Activated CD4-positive, alpha-beta memory T cell treated with anti-CD3 and anti-CD28 coated beads for 36 hours (primary cell): ENCODE measurements around the gene POM121. TPM values are rescaled to one million over a fixed set of nuclear protein-coding genes. Genes with fewer than 3 reads are reported as not detected.
A peak's percentile ranks its signal among the peaks of the same experiment; 100 is the strongest.
"Not testable (repeated sequence)": the region's sequence is repeated elsewhere in the genome, so short reads cannot be mapped to it uniquely, and the experiment has no call there.

ENCODE experiments used
- CTCF ChIA-PET: fragments of 350-600 bp; sonication (Branson Sonifier 250); formaldehyde crosslinking; loops from one replicate; lab custom pipeline; 2021; ENCODE audit warnings: antibody characterized with exemption, inconsistent platforms; lab: Charles Lee
- POLR2A ChIA-PET: fragments of 350-600 bp; sonication (Branson Sonifier 250); formaldehyde crosslinking; loops from one replicate; lab custom pipeline; 2021; ENCODE audit warnings: antibody characterized with exemption; lab: Charles Lee
- DNase-seq: peaks from one replicate; pipeline ENCODE4 v3.0.0-alpha.2; 2020
- H3K27ac Mint-ChIP-seq: one replicate; pipeline ENCODE4 v1.8.0; 2021; ENCODE audit warnings: mixed read lengths
- H3K27me3 Mint-ChIP-seq: one replicate; pipeline ENCODE4 v1.8.0; 2021; ENCODE audit warnings: mixed read lengths
- H3K36me3 Mint-ChIP-seq: one replicate; pipeline ENCODE4 v1.8.0; 2021; ENCODE audit warnings: mixed read lengths
- H3K4me1 Mint-ChIP-seq: one replicate; pipeline ENCODE4 v1.8.0; 2021; ENCODE audit warnings: low read depth, mixed read lengths
- H3K4me3 Mint-ChIP-seq: one replicate; pipeline ENCODE4 v1.8.0; 2021; ENCODE audit warnings: mild to moderate bottlenecking, mixed read lengths
- H3K9me3 Mint-ChIP-seq: one replicate; pipeline ENCODE4 v1.8.0; 2021; ENCODE audit warnings: mixed read lengths
- intact Hi-C: fragments of 100-400 bp; cut with micrococcal nuclease; formaldehyde crosslinking; loops from one replicate; pipeline ENCODE4 v1.15.1; 2023
- total RNA-seq, 2 experiments: library from RNA; stranded (reverse); gene quantifications; one replicate each; pipeline ENCODE4 v1.2.3, GENCODE V29; 2021

Gene POM121
- total RNA-seq, 2 experiments from 2014 or later: 46.4 to 49.5 TPM

DNA sequence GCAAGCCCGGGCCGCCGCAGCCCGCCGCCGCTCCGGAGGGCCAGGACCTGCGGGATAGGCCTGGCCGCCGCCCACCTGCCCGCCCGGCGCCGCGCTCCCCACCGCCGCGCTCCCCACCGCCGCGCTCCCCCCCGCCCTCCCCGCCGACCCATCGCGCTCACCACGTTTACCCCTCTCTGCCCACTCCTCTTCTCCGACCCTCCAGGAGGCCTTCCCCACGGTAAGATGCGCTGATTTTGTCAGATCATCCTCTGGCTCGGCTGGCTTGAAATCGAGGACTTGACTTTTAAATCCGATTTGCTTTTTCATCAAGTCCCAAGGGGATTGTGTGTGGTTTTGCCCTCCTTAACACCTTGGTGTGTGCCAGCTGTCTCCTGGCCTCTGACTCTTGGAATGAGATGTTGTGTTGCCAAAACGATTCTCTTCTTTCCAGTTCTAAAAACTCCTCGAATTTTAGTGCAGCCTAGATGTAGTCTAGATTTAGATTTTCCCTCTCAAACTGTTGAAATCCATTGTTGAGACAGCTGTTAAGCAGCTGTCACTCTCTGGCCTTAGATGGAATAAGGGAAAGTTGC, 738 bp downstream of the POM121 start:
- Mint-ChIP-seq H3K27me3 (no peaks in the 10 kb centered on the region), H3K9me3 (no peaks in the 10 kb centered on the region), H3K36me3 (peaks cover 47% of the 10 kb centered on the region), H3K4me3 (peak overlapping the region; percentile 94), H3K27ac (peak overlapping the region; percentile 84), H3K4me1 (peaks cover 23% of the 10 kb centered on the region)
- intact Hi-C loops: no loop called here
- ChIA-PET CTCF (no interaction called here), POLR2A (no interaction called here)
- no peak for DNase-seq

DNA sequence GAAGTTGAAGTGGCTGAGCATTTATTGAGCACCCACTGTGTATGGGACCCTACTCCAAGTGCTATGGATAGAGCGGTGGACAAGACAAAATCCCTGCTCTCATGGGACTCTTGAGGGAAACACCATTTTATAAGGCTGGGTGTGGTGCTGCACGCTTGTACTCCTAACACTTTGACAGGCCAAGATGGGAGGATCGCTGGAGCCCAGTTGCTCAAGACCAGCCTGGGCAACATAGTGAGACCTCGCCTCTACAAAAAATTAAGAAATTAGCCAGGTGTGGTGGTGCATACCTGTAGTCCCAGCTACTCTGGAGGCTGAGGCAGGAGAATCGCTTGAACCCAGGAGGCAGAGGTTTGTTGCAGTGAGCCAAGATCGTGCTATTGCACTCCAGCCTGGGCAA, 2.9 kb downstream of the POM121 start:
- H3K27ac Mint-ChIP-seq, H3K9me3 Mint-ChIP-seq, CTCF ChIA-PET, POLR2A ChIA-PET, H3K27me3 Mint-ChIP-seq, H3K4me3 Mint-ChIP-seq, intact Hi-C loops, DNase-seq: not testable (repeated sequence)
- H3K4me1 Mint-ChIP-seq: peaks cover 23% of the 10 kb centered on the region
- peaks cover 46% of the 10 kb centered on the region for H3K36me3 Mint-ChIP-seq

DNA sequence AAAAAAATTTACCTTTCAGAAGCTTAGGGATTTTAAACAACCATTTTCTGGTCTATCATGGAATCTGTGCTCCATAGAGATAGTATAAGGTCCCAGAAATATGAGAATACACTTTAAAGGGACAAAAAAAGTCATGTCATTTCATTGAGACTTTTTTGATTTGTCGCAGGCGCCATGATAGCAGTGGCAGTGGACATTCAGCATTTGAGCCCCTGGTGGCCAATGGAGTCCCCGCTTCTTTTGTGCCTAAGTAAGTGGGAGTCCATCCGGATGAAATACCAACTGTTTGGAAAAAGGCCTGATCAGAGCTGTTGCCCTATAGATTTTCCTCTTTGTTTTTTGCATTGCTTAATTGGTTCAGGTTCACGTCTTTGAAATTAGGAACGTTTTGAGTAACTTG, 3.3 kb downstream of the POM121 start:
- H3K9me3 Mint-ChIP-seq, H3K27ac Mint-ChIP-seq, intact Hi-C loops, CTCF ChIA-PET, POLR2A ChIA-PET, H3K27me3 Mint-ChIP-seq, H3K4me3 Mint-ChIP-seq, DNase-seq: not testable (repeated sequence)
- peaks cover 23% of the 10 kb centered on the region for H3K4me1 Mint-ChIP-seq
- peaks cover 46% of the 10 kb centered on the region for H3K36me3 Mint-ChIP-seq

DNA sequence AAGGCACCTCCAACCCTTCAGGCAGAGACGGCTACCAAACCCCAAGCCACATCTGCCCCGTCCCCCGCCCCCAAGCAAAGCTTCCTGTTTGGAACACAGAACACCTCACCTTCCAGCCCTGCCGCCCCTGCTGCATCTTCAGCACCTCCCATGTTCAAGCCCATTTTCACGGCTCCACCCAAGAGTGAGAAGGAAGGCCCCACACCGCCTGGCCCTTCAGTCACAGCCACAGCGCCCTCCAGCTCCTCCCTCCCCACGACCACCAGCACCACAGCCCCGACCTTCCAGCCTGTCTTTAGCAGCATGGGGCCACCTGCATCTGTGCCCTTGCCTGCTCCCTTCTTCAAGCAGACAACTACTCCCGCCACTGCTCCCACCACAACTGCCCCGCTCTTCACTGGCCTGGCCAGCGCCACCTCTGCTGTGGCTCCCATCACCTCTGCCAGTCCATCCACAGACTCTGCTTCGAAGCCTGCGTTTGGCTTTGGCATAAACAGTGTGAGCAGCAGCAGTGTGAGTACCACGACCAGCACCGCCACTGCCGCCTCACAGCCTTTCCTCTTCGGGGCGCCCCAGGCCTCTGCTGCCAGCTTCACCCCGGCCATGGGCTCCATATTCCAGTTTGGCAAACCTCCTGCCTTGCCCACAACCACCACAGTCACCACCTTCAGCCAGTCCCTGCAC, 17.3 kb downstream of the POM121 start:
- H3K27ac Mint-ChIP-seq, H3K9me3 Mint-ChIP-seq, DNase-seq, POLR2A ChIA-PET, H3K27me3 Mint-ChIP-seq, CTCF ChIA-PET, H3K4me3 Mint-ChIP-seq, intact Hi-C loops, H3K4me1 Mint-ChIP-seq: not testable (repeated sequence)
- H3K36me3 Mint-ChIP-seq: peaks cover 21% of the 10 kb centered on the region

DNA sequence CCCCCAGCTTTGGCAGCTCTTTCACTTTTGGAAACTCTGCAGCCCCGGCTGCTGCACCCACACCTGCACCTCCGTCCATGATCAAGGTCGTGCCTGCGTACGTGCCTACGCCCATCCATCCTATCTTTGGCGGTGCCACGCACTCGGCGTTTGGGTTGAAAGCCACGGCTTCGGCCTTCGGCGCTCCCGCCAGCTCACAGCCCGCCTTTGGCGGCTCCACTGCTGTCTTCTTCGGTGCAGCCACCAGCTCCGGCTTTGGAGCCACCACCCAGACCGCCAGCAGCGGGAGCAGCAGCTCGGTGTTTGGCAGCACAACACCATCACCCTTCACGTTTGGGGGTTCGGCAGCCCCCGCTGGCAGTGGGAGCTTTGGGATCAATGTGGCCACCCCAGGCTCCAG, 18.1 kb downstream of the POM121 start:
- DNase-seq, H3K9me3 Mint-ChIP-seq, H3K27ac Mint-ChIP-seq, intact Hi-C loops, POLR2A ChIA-PET, H3K4me3 Mint-ChIP-seq, CTCF ChIA-PET, H3K4me1 Mint-ChIP-seq, H3K27me3 Mint-ChIP-seq: not testable (repeated sequence)
- peaks cover 21% of the 10 kb centered on the region for H3K36me3 Mint-ChIP-seq

DNA sequence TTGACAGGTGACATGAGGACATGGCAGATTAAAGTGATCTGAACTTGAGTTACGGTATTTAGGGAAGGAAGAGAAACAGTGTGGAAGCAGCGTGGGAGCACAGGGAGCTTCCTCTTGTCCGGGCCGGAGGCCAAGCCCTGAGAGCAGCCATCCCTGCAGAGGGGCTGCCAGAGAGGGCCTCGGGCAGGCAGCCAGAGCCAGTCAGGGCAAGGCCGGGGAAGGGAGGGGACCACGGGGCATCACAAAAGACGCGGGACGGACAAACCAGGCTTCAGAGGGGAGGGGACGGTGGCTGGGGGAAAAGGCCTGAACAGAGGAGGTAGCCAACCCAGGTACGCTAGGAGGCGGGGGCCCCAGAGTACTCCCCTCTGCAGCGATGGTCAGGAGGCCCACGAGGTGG, 20.0 kb downstream of the POM121 start:
- POLR2A ChIA-PET, H3K36me3 Mint-ChIP-seq, H3K27ac Mint-ChIP-seq, CTCF ChIA-PET, H3K4me3 Mint-ChIP-seq, H3K27me3 Mint-ChIP-seq, intact Hi-C loops, H3K9me3 Mint-ChIP-seq, DNase-seq, H3K4me1 Mint-ChIP-seq: not testable (repeated sequence)

DNA sequence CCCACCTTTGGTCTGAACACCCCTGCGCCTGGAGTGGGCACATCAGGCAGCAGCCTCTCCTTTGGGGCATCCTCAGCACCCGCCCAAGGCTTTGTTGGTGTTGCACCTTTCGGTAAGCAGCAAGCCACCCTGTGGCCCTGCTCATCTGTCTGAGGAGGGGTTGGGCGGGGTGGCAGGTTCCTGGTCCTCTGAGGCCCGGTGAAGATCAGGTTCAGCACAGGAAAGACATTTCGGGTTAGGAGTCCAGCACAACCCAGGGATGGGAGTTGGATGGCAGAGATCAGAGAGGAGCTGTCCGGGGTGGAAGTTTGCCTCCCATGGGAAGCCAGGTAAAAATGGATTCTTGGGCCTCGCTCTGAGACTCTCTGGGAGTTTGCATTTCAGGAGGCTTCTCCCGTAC, 20.7 kb downstream of the POM121 start:
- POLR2A ChIA-PET, H3K4me3 Mint-ChIP-seq, H3K36me3 Mint-ChIP-seq, H3K4me1 Mint-ChIP-seq, CTCF ChIA-PET, H3K27ac Mint-ChIP-seq, H3K9me3 Mint-ChIP-seq, DNase-seq, H3K27me3 Mint-ChIP-seq, intact Hi-C loops: not testable (repeated sequence)

DNA sequence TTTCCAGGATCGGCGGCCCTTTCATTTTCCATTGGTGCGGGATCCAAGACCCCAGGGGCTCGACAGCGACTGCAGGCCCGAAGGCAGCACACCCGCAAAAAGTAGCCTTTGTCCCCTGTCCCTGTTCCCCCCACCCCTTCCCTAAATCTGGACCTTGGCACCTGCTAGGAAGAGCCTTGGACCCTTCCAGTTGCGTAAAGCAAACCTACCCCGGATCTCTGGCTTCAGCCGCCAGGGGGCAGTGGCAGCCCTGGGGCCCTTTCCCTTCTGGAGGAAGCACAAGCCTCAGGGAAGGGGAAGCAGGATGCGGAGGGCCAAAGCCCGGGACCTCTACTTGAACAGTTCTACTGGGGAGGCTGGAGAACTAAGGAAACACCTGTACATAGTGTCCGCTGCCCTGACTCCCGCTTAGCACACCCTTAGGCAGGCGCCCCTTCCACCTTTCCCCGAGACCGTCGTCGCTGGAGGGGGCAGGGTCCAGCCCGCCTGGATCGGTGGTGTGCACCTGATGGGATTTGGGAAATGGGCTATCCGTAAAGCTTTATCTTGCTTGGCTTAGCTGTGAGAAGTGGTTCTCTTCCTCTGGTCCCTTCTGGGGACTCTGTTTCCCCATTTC, 21.3 kb downstream of the POM121 start:
- H3K9me3 Mint-ChIP-seq, CTCF ChIA-PET, H3K27ac Mint-ChIP-seq, H3K27me3 Mint-ChIP-seq, intact Hi-C loops, H3K36me3 Mint-ChIP-seq, H3K4me3 Mint-ChIP-seq, DNase-seq, H3K4me1 Mint-ChIP-seq, POLR2A ChIA-PET: not testable (repeated sequence)

DNA sequence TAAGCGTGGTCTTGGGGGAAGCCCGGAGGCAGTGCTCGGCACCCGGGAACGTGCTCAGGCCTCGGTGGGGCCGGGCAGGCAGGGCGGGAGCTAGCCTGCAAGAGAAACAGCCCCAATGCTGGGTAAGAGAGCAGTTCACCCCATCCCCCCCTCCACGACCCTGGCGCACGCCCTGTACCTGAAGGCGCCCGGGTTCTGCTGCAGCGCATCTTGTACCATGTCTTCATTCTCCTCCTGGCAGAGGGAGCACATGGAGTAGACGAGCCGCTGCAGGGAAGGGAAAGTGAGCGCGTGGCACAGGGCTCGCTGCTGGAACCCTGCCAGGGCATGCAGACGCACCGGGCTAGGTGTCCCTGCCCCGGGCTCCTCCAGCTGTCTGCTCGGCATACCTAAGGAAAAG, 23.8 kb downstream of the POM121 start:
- intact Hi-C loops, H3K36me3 Mint-ChIP-seq, H3K4me3 Mint-ChIP-seq, POLR2A ChIA-PET, CTCF ChIA-PET, H3K4me1 Mint-ChIP-seq, DNase-seq, H3K9me3 Mint-ChIP-seq, H3K27me3 Mint-ChIP-seq, H3K27ac Mint-ChIP-seq: not testable (repeated sequence)

DNA sequence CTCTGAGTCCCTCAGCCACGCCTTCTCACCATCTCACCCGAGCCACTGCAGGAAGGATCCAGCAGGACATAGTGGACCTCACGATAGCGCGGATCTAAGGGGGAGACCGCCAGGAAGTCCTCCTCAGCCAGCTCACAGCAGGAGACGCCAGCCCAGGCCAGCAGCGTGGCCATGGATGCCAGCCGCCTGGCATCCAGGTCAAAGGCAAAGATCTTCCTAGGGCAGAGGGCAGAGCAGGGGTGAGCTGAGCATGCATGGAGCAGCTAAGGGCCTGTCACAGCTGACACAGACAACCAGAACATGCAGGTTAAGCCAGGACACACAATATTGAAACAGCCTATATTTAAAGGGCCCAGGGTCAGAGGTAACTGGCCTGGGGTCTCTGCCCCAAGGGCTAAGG, 24.4 kb downstream of the POM121 start:
- H3K27me3 Mint-ChIP-seq, H3K4me3 Mint-ChIP-seq, intact Hi-C loops, DNase-seq, H3K9me3 Mint-ChIP-seq, POLR2A ChIA-PET, H3K4me1 Mint-ChIP-seq, H3K27ac Mint-ChIP-seq, CTCF ChIA-PET, H3K36me3 Mint-ChIP-seq: not testable (repeated sequence)

DNA sequence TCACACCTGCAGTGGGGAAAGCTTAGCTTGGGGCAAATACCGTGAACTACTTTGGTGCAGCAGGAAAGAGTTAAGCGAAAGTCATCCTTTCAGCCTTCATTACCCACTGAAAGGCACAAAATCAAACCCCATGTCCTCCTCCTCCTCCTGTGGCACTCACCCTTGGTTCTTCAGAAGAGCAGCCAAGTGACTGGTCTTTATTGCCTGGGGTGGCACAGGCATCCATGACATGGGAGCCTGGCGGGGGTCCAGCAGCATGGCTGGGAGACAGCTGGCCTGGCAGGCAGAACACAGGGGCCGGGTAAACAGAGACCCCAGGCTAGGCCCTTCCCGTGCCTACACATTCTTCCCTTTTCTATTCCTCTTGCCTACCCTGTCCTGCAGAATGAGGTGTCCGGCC, 24.8 kb downstream of the POM121 start:
- not testable (repeated sequence) for H3K27ac Mint-ChIP-seq, H3K4me3 Mint-ChIP-seq, H3K9me3 Mint-ChIP-seq

DNA sequence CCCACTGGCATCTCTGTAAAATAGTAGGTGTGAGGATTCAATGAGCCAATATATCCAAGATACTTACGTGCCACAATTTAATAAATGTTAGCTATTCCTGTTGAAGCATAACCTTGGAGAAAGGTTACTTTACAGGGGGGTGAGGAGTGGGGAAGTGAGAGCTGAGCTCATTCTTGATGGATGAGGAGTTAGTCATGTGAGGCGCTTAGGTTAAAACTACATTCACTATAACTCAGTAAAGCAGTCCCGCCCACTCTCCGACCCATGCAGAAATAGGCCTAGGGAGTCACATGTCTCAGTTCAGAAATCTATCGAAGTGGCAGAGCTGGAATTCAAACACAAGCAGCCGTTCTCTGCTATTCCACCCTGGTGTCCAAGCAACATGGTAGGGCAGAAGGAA, 25.5 kb downstream of the POM121 start:
- H3K27ac Mint-ChIP-seq, DNase-seq, H3K36me3 Mint-ChIP-seq, H3K27me3 Mint-ChIP-seq, H3K4me1 Mint-ChIP-seq, intact Hi-C loops, POLR2A ChIA-PET, H3K9me3 Mint-ChIP-seq, H3K4me3 Mint-ChIP-seq, CTCF ChIA-PET: not testable (repeated sequence)

More for the DNA sequence above, 24.8 kb downstream of the POM121 start:
- H3K36me3 Mint-ChIP-seq, CTCF ChIA-PET, DNase-seq, H3K27me3 Mint-ChIP-seq, POLR2A ChIA-PET, intact Hi-C loops, H3K4me1 Mint-ChIP-seq: not testable (repeated sequence)
